ENCODE data around the gene TNFAIP2.

Gene TNFAIP2

GRCh38 chr14:103186241-103186822 is 63.1 kb downstream of the TNFAIP2 start:
- DNase-seq (ENCODE audit: low read depth in 2 of 2): no peak
